GM21786 (cell line): ENCODE measurements around the gene LSM14A.
"Not testable (repeated sequence)": the region's sequence is repeated elsewhere in the genome, so short reads cannot be mapped to it uniquely, and the experiment has no call there.

ENCODE experiments used
- ATAC-seq: cut with Tn5 transposase; IDR thresholded peaks from one replicate; pipeline ENCODE4 v1.9.1; 2021; ENCODE audit not compliant: unreplicated experiment

Gene LSM14A

GRCh38 chr19:34189199-34189916 lies 17.1 kb downstream of the LSM14A start:
- no peak for ATAC-seq

DNA sequence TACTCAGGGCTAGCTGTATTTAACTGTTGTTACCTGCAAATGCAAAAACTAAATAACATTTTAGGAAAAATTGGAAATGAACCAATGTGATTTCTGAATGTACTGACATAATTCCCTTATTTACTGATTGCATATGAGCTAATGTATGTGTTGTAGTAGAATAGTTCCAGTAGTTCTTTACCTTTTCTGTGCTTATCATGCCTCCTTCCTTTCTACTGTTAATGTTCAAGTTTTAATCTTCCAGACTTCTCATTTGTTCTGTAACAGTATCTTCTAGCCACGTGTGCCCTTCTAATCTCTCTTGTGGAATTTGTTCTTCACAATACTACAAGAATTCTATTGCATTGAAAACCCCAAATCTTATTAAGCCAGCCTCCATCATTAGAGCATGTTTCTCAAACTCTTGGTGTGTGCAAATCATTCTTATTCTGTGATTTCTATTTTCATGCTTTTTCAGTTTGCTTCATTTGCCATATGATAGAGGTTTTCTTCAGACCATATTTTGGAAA lies 17.7 kb downstream of the LSM14A start:
- ATAC-seq = no peak

DNA sequence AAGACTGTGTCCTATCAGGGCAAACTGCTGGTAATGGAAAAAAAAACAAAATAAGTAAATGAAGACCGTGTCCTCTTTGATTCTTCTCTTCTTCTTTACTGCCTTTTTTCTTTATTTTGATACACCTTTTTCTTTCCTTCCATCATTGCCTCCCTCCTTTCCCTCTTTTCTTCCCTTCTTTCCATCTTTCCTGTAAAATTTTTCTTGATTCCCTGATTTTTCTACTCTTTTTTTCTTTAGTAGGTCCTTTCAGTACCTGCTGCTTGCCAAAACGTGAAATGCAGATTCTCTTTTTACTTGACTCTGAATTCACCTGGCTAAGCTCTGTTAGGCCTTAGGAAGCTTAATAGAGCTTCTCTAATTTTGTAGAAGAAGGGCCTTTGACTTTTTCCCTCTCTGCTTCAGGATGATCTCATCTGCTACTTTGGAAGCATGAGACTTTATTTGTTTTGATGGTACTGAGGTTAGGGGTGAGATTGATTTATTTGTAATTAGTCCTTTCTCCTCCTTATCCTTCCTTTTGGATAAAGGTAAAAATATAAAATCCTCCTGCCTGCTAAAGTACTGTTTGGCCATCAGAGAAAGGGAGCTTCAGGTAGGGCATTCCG lies 19.2 kb downstream of the LSM14A start:
- ATAC-seq = no peak

GRCh38 chr19:34193439-34193838 lies 21.1 kb downstream of the LSM14A start:
- ATAC-seq = no peak

GRCh38 chr19:34193876-34194275 lies 21.6 kb downstream of the LSM14A start:
- ATAC-seq = no peak

DNA sequence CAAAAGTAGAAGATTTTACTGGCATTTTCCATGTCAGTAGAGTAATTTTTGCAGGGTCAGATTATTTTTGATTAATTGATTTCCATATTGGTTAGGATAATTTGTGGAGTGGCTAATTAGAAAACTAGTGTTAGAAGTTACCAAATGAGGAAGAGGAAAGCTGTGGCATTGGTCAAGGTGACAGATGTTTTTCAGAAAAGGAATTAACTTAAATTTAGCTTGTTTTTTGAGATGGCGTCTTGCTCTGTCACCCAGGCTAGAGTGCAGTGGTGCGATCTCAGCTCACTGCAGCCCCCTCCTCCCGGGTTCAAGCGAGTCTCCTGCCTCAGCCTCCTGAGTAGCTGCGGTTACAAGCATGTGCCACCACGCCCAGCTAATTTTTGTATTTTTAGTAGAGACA lies 28.8 kb downstream of the LSM14A start:
- ATAC-seq = no peak

GRCh38 chr19:34205324-34205723 lies 33.0 kb downstream of the LSM14A start:
- not testable (repeated sequence) for ATAC-seq

GRCh38 chr19:34208291-34208884 lies 36.1 kb downstream of the LSM14A start:
- ATAC-seq = no peak

DNA sequence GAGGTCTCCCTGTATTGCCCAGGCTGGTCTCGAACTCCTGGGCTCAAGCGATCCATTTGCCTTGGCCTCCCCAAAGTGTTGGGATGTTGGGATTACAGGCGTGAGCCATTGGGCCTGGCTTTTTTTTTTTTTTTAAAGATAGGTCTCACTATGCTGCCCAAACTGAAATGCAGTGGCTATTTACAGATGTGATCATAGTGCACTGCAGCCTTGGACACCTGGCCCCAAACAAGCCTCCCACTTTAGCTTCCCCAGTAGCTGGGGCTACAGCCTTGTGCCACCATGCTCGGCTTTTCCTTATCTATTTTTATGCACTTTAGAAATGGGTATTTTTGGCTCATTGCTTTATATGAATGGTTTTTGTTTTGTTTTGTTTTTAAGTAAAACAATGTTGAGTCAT lies 37.4 kb downstream of the LSM14A start:
- no peak for ATAC-seq

DNA sequence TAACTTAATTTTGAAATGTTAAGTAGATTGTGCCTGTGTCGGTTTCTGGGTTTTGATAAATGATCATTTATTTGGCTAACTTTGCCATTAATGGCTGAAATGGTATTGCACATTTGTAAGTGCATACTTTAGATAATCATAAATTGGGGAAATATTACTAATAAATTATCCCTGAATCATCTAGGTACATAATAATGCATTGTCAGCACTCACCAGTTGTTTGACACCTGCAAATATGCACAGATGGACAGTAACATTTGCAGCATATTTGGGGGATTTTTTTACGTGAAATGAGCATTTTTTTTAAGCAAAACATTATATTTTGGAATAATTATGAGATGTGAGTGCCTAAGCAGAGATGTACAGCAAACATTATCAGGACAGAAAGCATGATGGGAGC lies 41.0 kb downstream of the LSM14A start:
- ATAC-seq = no peak

DNA sequence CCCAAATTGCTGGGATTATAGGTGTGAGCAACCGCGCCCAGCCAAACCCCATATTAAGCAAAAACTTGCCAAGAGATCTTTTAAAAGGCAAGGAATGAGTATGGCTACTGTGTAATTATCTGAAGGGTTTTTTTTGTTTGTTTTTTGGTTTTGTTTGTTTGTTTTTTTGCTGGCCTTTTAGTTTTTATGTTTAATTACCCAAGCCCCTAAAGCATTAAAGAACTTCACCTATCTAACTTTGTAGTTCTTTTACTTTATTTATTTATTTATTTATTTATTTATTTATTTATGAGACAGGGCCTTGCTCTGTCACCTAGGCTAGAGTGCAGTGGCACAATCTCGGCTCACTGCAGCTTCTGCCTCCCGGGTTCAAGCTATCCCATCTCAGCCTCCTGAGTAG lies 41.7 kb downstream of the LSM14A start:
- no peak for ATAC-seq

DNA sequence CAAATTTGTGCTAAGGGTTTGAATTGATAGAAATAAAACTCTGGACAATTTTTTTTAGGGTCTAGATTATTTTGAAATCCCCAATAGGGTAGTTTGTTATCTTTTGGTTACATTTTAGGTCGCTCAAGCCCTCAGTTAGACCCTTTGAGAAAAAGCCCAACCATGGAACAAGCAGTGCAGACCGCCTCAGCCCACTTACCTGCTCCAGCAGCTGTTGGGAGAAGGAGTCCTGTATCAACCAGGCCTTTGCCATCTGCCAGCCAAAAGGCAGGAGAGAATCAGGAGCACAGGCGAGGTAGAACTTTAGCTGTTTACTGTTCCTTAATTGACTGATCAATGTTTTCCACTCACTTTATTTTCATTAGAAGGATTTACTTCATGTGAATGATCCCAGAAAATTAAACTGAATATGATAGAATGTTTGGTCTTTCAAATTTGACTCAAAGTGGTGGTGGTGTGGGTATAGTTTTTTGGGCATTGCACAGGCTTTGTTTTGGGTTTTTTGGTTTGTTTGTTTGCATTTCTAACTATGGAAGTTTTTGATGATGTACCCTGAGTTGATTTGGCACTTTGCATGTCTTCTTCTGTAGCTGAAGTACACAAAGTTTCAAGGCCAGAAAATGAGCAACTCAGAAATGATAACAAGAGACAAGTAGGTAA lies 42.8 kb downstream of the LSM14A start:
- no peak for ATAC-seq

DNA sequence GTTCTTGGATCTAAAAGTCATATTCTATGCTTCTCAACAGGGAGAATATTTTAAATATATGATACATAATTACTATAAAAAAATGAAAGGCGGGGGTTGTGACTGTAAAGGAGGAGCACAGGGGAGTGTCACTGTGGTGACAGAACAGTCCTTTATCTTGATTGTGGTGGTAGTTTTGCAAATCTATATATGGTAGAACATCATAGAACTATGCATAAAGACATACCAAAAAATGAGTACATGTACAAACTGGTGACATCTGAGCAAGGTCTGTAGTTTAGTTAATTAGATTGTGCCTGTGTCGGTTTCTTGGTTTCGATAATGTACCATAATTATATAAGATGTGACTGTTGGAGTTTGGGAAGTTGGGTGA lies 43.3 kb downstream of the LSM14A start:
- ATAC-seq = no peak

- not testable (repeated sequence) for ATAC-seq
These were observed 44.5 kb downstream of the LSM14A start for GRCh38 chr19:34216745-34217219.

DNA sequence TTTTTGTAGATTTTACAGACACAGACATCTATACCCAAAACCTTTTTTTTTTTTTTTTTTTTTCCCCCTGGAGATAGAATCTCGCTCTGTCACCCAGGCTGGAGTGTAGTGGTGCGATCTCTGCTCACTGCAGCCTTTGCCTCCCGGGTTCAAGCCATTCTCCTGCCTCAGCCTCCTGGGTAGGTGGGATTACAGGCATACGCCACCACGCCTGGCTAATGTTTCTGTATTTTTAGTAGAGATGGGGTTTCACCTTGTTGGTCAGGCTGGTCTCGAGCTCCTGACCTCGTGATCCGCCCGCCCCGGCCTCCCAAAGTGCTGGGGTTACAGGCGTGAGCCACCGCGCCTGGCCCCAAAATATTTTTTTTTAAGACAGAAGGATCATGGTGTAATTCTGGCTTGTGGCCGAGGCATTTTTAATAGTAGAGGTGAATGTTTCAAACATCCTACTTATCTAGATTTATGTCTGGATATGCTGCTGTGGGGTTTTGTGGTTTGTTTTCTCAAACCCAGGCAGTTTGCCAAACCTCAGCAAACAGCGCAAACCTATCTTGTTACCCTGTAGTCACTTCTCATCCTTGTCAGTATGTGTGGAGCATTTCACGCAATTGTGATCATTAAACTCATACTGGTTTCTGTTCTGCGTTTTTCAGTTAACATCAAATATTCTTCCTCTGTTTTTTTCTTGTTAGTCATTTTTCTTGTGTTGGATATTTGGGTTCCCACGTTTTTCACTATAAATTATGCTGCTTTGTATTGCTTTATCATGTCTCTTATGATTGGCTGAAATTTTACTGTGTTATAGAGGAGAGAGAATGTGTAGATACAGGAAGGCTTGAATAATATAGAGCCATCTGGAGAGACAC lies 45.9 kb downstream of the LSM14A start:
- ATAC-seq = no peak

DNA sequence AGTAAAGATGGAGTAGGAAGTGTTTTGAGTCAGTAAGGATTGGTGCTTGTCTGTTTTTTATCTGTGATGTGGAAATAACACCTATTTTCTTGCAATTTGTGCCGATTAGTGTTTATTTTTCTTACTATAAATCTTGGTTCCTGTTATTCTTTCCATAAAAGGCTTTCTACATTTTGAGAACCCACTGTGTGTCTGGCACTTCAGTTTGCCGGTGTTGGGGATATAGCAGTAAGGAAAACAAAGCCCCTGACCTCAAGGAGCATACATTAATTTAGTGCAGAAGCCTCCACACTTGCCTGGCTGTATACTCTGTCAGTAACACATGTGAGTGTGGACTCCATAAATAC lies 46.5 kb downstream of the LSM14A start:
- ATAC-seq = no peak

- no peak for ATAC-seq
These were observed 48.3 kb downstream of the LSM14A start for GRCh38 chr19:34220472-34221063.

- no peak for ATAC-seq
These were observed 50.1 kb downstream of the LSM14A start for GRCh38 chr19:34222386-34222785.

DNA sequence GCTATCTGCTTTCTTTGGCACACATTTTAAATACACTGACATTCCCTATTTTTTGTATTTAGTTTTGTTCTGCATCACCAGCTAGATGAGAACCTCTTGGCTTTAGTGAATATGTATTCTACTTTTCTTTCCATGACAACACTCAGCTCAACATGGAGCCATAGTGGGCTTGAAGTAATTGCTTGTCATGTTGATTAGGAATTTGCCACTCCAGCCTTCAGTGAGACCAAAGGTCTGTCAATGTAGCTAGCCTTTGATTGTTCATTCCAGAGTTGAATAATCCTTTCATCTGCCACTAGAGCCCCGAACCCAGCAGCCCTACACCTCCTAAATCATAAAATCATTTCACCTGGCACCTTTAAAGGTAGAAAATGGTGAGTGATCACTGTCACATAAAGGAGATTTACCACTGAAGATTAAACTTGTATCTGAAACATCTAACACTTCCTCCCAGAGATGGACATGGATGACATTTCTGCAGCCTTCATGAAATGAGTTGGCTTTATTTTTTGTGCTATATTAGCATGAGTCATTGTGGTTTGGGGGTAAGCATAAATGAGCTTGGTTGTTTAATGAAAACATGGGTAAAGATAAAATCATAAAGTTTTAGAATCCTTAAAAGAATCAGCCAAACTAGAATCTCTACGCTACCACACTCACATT lies 52.8 kb downstream of the LSM14A start:
- ATAC-seq = no peak

DNA sequence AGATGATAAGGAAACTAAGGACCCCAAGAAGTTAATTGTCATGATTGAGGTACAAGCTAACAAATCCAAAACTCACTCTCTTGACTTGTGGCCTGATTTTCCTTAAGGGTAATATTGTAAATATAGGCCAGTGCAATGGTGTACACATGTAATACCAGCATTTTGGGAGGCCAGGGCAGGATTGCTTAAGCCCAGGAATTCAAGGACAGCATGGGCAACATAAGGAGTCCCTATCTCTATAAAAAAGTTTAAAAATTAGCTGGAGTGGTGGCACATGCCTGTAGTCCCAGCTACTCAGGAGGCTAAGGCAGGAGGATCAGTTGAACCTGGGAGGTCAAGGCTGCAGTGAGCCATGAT lies 53.3 kb downstream of the LSM14A start:
- ATAC-seq = no peak
